Gastroesophageal sphincter (tissue), 4 donors: ENCODE measurements around the gene GRK1. TPM values are rescaled to one million over a fixed set of nuclear protein-coding genes. Genes with fewer than 3 reads are reported as not detected.

Source experiments
- ATAC-seq: fragments of 150-250 bp; one replicate; pipeline ENCODE4 v1.9.1; 2016; ENCODE audit warnings: mild to moderate bottlenecking, moderate library complexity
- H3K27ac ChIP-seq, 4 donors: fragments of 200-600 bp; sonication (generic) in 3 of 4; 1 replicate in 3 of 4; 2 replicates in 1 of 4; pipeline ENCODE4 v1.5.1; 2016 to 2019
- H3K27me3 ChIP-seq: fragments of 200-600 bp; sonication (generic); one replicate; pipeline ENCODE4 v1.5.1; 2019
- H3K36me3 ChIP-seq, 2 donors: fragments of 200-600 bp; sonication (generic); one replicate each; pipeline ENCODE4 v1.5.1; 2019; ENCODE audit warnings: control low read depth in 1 of 2
- H3K4me1 ChIP-seq, 3 donors: fragments of 200-600 bp; sonication (generic); 1 replicate in 2 of 3; 2 replicates in 1 of 3; pipeline ENCODE4 v1.5.1; 2016 to 2019; ENCODE audit warnings: control low read depth in 2 of 3
- H3K4me3 ChIP-seq, 2 donors: fragments of 200-600 bp; sonication (generic); one replicate each; pipeline ENCODE4 v1.5.1; 2019; ENCODE audit warnings: mild to moderate bottlenecking in 1 of 2, moderate library complexity in 1 of 2
- H3K9me3 ChIP-seq, 3 donors: fragments of 200-600 bp; sonication (generic); one replicate each; pipeline ENCODE4 v1.5.1; 2017 to 2019; ENCODE audit warnings: control low read depth in 2 of 3
- EP300 ChIP-seq: sonication (generic); formaldehyde crosslinking; IDR thresholded peaks from one replicate; pipeline ENCODE4 v1.6.1; 2017; ENCODE audit warnings: antibody characterized with exemption, mild to moderate bottlenecking
- POLR2A ChIP-seq, 2 donors: fragments of 450-650 bp; IDR thresholded peaks; one replicate each; pipeline ENCODE4 v1.6.1; 2017; ENCODE audit warnings: antibody characterized with exemption in 2 of 2, mild to moderate bottlenecking in 2 of 2, moderate library complexity in 1 of 2
- POLR2AphosphoS5 ChIP-seq: sonication (generic); formaldehyde crosslinking; IDR thresholded peaks from one replicate; pipeline ENCODE4 v1.6.1; 2017; ENCODE audit warnings: antibody characterized with exemption
- WGBS, 2 donors: methylation state at CpG; one replicate each; pipeline ENCODE4 v1.1.5; 2018; ENCODE audit warnings: low coverage in 1 of 2; 5-methylcytosine and 5-hydroxymethylcytosine counted together
- total RNA-seq, 4 donors: library from RNA; depleted of rRNA; stranded (reverse); fragments of >200 nt; gene quantifications; one replicate each; pipeline ENCODE4 v1.1.0, GENCODE V29; 2016
- TF ChIP-seq, protein P1 (sequence below), 4 experiments: fragments of 200-600 bp in 2 of 4; fragments of 450-650 bp in 2 of 4; sonication (generic) in 1 of 4; IDR thresholded peaks; one replicate each; pipeline ENCODE4 v1.5.1; 2017 to 2019; ENCODE audit warnings: antibody characterized with exemption in 4 of 4, mild to moderate bottlenecking in 2 of 4, moderate library complexity in 2 of 4

GRK1 gene
- total RNA-seq, 4 donors from 2014 or later: 0.15 TPM; not detected in 3

- no peaks in the 10 kb centered on the region for H3K36me3 ChIP-seq
- H3K9me3 ChIP-seq: no peaks in the 10 kb centered on the region
- H3K4me1 ChIP-seq: peaks cover 0 to 9% (median 0%) of the 10 kb centered on the region in 3 donors
- 43 to 54% methylated on average over 2 to 3 of the region's 15 CpGs for WGBS, 2 donors
- no peak overlapping the region for H3K27ac ChIP-seq
- peaks cover 26% of the 10 kb centered on the region for H3K27me3 ChIP-seq
- peak; percentile 57 for ATAC-seq
- TF ChIP-seq POLR2A (IDR thresholded peaks at IDR 0.05) (no peak), POLR2AphosphoS5 (no peak), EP300 (no peak)
- TF ChIP-seq, protein P1, sequence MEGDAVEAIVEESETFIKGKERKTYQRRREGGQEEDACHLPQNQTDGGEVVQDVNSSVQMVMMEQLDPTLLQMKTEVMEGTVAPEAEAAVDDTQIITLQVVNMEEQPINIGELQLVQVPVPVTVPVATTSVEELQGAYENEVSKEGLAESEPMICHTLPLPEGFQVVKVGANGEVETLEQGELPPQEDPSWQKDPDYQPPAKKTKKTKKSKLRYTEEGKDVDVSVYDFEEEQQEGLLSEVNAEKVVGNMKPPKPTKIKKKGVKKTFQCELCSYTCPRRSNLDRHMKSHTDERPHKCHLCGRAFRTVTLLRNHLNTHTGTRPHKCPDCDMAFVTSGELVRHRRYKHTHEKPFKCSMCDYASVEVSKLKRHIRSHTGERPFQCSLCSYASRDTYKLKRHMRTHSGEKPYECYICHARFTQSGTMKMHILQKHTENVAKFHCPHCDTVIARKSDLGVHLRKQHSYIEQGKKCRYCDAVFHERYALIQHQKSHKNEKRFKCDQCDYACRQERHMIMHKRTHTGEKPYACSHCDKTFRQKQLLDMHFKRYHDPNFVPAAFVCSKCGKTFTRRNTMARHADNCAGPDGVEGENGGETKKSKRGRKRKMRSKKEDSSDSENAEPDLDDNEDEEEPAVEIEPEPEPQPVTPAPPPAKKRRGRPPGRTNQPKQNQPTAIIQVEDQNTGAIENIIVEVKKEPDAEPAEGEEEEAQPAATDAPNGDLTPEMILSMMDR (IDR thresholded peaks at IDR 0.05): no peak
- no peak overlapping the region for H3K4me3 ChIP-seq
Measured at GRCh38 chr13:113742000-113742441, 75.0 kb downstream of the GRK1 start.

GRCh38 chr13:113742445-113743120 is 75.6 kb downstream of the GRK1 start:
- Histone ChIP-seq H3K9me3 (no peaks in the 10 kb centered on the region), H3K27ac (no peak overlapping the region), H3K27me3 (peaks cover 26% of the 10 kb centered on the region), H3K4me1 (peaks cover 0 to 9% (median 0%) of the 10 kb centered on the region in 3 donors), H3K36me3 (no peaks in the 10 kb centered on the region), H3K4me3 (no peak overlapping the region)
- ATAC-seq: no peak
- 61 to 84% methylated on average over 4 to 5 of the region's 21 CpGs for WGBS, 2 donors
- no peak for TF ChIP-seq POLR2AphosphoS5
- no peak for TF ChIP-seq EP300
- TF ChIP-seq, protein P1 (IDR thresholded peaks at IDR 0.05): no peak

DNA sequence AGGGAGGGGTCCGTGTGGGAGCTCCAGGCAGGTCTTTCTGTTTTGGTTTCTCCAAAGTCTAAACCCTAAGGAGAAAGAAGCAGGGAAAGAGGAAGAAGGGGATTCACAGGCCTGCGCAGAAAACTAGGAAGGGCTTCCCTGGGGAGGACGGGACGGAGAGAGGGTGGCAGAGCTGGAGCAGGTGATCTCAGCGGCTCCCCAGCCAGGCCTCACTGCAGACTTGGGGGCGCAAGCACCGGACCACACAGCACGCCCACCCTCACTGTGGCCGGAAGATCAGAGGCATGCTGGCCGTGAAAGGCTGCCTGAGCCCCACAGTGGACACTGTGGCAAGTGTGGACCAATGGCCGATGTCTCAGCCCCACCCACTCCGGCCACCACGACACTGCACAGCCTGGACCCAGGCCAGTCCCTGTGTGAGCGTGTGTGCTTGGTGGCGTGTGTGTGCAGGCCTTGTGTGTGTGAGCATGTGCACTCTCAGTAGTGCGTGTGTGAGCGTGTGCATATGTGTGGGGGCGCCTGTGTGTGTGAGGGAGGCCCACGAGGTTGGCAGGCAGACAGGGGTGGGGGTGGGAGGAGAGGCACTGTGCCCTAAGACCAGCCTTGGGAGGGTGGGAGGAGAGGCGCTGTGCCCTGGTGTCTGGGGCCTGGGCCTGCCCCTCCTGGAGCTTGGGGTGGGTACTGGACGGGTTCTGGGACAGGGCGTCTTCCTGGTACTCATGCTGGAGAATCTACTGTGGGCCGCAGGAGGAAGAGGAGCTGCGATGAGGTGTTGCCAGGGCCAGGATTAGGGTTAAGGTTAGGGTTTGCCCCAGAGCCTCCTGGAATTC is 76.6 kb downstream of the GRK1 start:
- TF ChIP-seq, protein P1 (IDR thresholded peaks at IDR 0.05): no peak
- TF ChIP-seq EP300 (no peak), POLR2A (IDR thresholded peaks at IDR 0.05) (no peak), POLR2AphosphoS5 (no peak)
- H3K9me3 ChIP-seq: no peaks in the 10 kb centered on the region
- no peaks in the 10 kb centered on the region for H3K36me3 ChIP-seq
- peaks cover 21% of the 10 kb centered on the region for H3K27me3 ChIP-seq
- H3K4me1 ChIP-seq: peaks cover 0 to 9% (median 0%) of the 10 kb centered on the region in 3 donors
- no peak for ATAC-seq
- 70 to 90% methylated on average over 2 to 3 of the region's 24 CpGs for WGBS, 2 donors
- no peak overlapping the region for H3K27ac ChIP-seq
- H3K4me3 ChIP-seq: no peak overlapping the region

DNA sequence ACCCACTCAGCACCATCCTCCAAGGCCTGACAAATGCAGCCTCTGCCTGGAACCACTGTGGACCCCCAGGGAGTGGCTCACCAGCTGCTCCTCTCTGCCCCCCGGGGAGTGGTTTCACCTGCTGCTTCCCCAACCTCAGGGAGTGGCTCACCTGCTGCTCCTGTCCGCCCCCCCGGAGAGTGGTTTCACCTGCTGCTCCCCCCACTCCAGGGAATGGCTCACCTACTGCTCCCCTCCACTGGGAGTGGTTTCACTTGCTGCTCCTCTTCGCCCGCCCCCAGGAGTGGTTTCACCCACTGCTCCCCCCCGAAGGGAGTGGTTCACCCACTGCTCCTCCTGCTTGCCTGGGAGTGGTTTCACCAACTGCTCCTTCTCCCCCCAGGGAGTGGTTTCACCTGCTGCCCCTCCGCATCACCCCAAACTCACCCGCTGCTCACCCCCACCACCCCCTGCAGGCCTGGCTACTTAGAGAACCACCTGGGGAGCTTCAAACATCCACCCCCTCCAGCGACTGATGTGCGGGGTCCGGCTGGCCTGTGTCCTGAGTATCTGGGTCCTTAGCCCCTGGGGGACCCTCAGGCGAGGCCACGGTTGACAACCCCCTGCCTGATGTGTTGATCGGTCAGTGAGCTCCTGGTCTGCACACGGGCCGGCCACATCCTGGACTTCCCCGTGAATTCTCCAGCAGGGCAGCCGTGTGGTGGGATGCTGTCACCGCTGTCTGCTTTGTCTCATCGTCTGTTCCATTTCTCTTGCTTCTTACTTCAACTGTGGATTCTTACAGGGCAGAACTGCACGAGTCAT is 77.4 kb downstream of the GRK1 start:
- no peak overlapping the region for H3K27ac ChIP-seq
- 68 to 72% methylated on average over 5 to 13 of the region's 21 CpGs for WGBS, 2 donors
- no peak for ATAC-seq
- no peaks in the 10 kb centered on the region for H3K9me3 ChIP-seq
- TF ChIP-seq POLR2A (IDR thresholded peaks at IDR 0.05): no peak
- TF ChIP-seq, protein P1 (IDR thresholded peaks at IDR 0.05): no peak
- no peak for TF ChIP-seq POLR2AphosphoS5
- no peak for TF ChIP-seq EP300
- H3K36me3 ChIP-seq: no peaks in the 10 kb centered on the region
- H3K4me1 ChIP-seq: peaks cover 0 to 9% (median 0%) of the 10 kb centered on the region in 3 donors
- H3K27me3 ChIP-seq: peaks cover 18% of the 10 kb centered on the region
- H3K4me3 ChIP-seq: no peak overlapping the region
